GM12891 (cell line): ENCODE measurements around the gene DCC.

ENCODE experiments used
- POLR2A ChIP-seq: IDR thresholded peaks from 2 replicates; pipeline ENCODE4 v1.6.1; 2011; ENCODE audit warnings: low read depth, low read length, control low read depth
- POLR2AphosphoS5 ChIP-seq: IDR thresholded peaks from 2 replicates; pipeline ENCODE4 v1.6.1; 2011; ENCODE audit warnings: low read depth, low read length, control low read depth

GRCh38 chr18:52781113-52781512 lies 441.1 kb downstream of the DCC start:
- TF ChIP-seq POLR2A = no peak
- TF ChIP-seq POLR2AphosphoS5 = no peak
